Measurements from ENCODE around the gene OR5L1.

The OR5L1 gene

DNA sequence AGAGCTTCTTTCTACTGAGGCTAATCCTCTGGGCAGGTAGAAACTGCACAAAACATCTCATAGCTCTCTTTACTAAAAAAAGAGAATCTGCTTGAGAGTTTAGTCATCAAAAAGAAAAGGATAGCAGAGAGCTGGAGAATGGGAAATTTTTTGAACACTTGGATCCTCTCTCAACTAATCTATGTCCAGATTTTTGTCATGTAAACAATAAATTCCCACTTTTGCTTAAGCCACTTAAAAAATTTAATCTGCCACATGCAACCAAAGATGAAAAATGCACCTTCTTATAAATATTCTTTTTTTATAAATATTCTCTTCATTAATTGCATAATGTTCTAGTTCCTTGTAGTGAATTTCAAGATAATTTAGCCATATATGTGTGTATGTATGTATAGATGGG, 37.9 kb downstream of the OR5L1 start:
- Histone ChIP-seq H3K36me3 (ENCODE audit: control insufficient read depth in 1 of 2, insufficient read depth in 2 of 2, low read length in 2 of 2) (no peaks in the 10 kb centered on the region), H3K9ac (ENCODE audit: low read depth in 1 of 2, low read length in 2 of 2) (no peak overlapping the region), H3K27me3 (ENCODE audit: control insufficient read depth in 1 of 2, insufficient read depth in 2 of 2, low read length in 2 of 2) (no peaks in the 10 kb centered on the region), H3K4me3 (ENCODE audit: low read depth in 1 of 2, low read length in 2 of 2) (no peak overlapping the region), H3K4me1 (ENCODE audit: control insufficient read depth in 1 of 2, insufficient read depth in 2 of 2, low read length in 2 of 2) (no peaks in the 10 kb centered on the region), H3K9me3 (ENCODE audit: control insufficient read depth in 1 of 2, low read length in 2 of 2) (peaks cover 0 to 5% of the 10 kb centered on the region in 2 donors), H3K27ac (ENCODE audit: low read depth, low read length) (no peak overlapping the region)

DNA sequence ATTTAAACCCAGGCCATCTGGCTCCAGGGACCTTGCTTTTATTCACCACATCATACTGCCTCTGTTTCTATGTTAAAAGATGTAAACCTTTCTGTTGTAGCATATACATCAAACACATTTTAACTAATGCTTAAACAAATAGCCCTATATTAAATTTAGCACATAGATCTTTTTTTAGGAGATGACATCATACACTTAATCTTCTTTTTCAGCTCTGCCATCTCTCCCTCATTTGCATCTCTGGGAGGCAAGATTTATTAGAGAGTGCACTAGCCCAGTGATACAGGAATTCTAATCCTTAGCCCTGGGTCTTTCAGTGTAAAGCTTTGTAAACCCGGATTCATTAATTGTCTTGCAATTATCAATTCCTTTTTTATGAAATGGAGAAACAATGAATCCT, 41.0 kb downstream of the OR5L1 start:
- Histone ChIP-seq H3K27ac (ENCODE audit: low read depth, low read length) (no peak overlapping the region), H3K9me3 (ENCODE audit: control insufficient read depth in 1 of 2, low read length in 2 of 2) (peaks cover 0 to 3% of the 10 kb centered on the region in 2 donors), H3K4me1 (ENCODE audit: control insufficient read depth in 1 of 2, insufficient read depth in 2 of 2, low read length in 2 of 2) (no peaks in the 10 kb centered on the region), H3K9ac (ENCODE audit: low read depth in 1 of 2, low read length in 2 of 2) (no peak overlapping the region), H3K36me3 (ENCODE audit: control insufficient read depth in 1 of 2, insufficient read depth in 2 of 2, low read length in 2 of 2) (no peaks in the 10 kb centered on the region), H3K4me3 (ENCODE audit: low read depth in 1 of 2, low read length in 2 of 2) (no peak overlapping the region), H3K27me3 (ENCODE audit: control insufficient read depth in 1 of 2, insufficient read depth in 2 of 2, low read length in 2 of 2) (no peaks in the 10 kb centered on the region)

DNA sequence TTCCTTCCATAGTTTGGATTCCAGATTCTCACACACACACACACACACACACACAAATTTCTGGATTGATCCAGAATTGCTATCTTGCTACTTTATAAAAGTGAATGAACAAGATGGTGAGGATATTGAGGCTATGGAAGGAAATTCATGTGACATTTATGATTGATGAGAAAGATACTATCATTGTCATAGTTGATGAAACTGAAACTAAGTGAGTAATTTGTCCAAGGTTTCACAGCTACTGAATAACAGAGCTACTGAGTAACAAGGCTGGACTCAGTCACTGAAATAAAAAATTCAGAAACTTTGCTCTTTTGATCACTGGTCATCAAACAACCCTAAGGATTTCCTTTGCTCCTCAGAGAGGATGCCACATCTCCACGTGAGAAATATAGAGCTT, 43.5 kb downstream of the OR5L1 start:
- no peaks in the 10 kb centered on the region for H3K36me3 ChIP-seq (ENCODE audit: control insufficient read depth in 1 of 2, insufficient read depth in 2 of 2, low read length in 2 of 2)
- H3K9me3 ChIP-seq (ENCODE audit: control insufficient read depth in 1 of 2, low read length in 2 of 2) = peaks cover 0 to 3% of the 10 kb centered on the region in 2 donors
- no peak overlapping the region for H3K4me3 ChIP-seq (ENCODE audit: low read depth in 1 of 2, low read length in 2 of 2)
- H3K27me3 ChIP-seq (ENCODE audit: control insufficient read depth in 1 of 2, insufficient read depth in 2 of 2, low read length in 2 of 2) = no peaks in the 10 kb centered on the region
- no peaks in the 10 kb centered on the region for H3K4me1 ChIP-seq (ENCODE audit: control insufficient read depth in 1 of 2, insufficient read depth in 2 of 2, low read length in 2 of 2)
- no peak overlapping the region for H3K27ac ChIP-seq (ENCODE audit: low read depth, low read length)
- H3K9ac ChIP-seq (ENCODE audit: low read depth in 1 of 2, low read length in 2 of 2) = no peak overlapping the region
